Erythroblast (primary cell): ENCODE data around the gene TSHZ2.

Experiments
- GATA1 ChIP-seq: IDR thresholded peaks from 2 replicates; pipeline ENCODE4 v1.6.1; 2011; ENCODE audit warnings: low read depth, mild to moderate bottlenecking, control low read depth, low read length, moderate library complexity
- POLR2A ChIP-seq: IDR thresholded peaks from 2 replicates; pipeline ENCODE4 v1.6.1; 2011; ENCODE audit warnings: mild to moderate bottlenecking, low read length

DNA sequence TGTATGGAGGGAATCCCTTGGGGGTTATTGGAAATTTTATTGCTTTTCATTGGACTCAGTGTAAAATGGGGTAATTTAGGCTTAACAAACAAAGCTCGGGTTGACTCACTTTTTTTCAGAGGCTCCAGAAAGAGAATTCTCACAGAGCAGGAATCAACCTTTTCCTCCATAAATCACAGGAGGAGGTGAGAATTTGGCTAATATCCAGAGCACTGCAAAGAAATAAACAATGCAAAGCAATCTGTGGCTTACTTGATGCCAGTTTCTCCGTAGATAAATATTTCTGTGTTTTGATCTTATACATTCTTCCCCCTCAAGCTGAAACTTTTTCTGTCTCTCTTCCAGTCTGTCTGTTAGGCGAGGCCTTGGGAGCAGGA lies 176.6 kb downstream of the TSHZ2 start:
- TF ChIP-seq POLR2A (no peak), GATA1 (no peak)
